ENCODE results near the gene VAMP7.
"Not testable (repeated sequence)": the region's sequence is repeated elsewhere in the genome, so short reads cannot be mapped to it uniquely, and the experiment has no call there.

Gene VAMP7

GRCh38 chrX:155923200-155923599 lies 42.1 kb downstream of the VAMP7 start:
- no peak for DNase-seq

- DNase-seq: not testable (repeated sequence)
Observed at GRCh38 chrX:155930852-155931618, 49.9 kb downstream of the VAMP7 start.

DNA sequence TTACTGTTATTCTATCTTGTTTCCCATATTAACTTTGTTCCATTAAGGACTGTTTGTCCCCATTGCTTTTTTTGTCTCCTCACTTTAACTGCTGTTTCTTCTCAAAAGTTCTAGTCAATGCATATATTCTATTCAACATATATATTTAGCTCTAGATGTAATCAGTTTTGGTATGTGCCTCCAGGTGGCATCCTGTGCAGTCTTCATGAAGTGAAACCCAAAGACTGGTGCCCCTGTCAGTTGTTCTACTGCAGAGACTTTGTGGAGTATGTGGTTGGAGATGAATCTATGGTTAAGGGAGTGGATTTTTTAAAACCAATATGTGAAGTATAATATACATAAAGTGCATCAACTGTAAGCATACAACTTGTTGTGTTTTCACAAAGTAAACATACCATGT lies 57.0 kb downstream of the VAMP7 start:
- no peak for DNase-seq

- no peak for DNase-seq
Observed at GRCh38 chrX:155949098-155949497, 68.0 kb downstream of the VAMP7 start.

DNA sequence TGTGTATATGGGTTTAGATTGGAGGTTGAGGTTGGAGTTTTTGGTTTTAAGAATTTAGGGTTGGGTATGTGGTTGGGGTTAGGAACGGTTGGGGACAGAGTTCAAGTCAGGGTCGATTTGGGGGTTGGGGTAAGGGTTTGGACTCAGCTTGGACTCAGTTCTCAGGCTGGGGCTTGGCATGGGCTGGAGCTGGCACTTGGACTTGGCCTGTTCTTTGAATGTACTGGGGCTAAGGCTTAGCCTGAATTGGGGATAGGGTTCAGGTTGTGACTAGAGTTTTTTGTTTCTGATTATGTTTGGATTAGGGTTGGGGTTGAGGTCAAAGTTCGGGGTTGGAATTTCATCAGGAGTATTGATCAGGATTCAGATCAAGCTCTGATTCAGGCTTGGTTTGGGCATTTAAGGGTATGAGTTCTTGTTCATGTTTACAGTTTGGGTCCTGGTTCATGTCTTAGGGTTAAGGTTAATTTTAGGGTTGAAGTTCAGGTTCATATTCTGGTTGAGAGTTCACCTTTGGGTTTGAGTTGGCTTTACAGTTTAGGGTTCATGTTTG lies 70.2 kb downstream of the VAMP7 start:
- DNase-seq: no peak

- DNase-seq: no peak
Observed at GRCh38 chrX:155953055-155953454, 71.9 kb downstream of the VAMP7 start.

DNA sequence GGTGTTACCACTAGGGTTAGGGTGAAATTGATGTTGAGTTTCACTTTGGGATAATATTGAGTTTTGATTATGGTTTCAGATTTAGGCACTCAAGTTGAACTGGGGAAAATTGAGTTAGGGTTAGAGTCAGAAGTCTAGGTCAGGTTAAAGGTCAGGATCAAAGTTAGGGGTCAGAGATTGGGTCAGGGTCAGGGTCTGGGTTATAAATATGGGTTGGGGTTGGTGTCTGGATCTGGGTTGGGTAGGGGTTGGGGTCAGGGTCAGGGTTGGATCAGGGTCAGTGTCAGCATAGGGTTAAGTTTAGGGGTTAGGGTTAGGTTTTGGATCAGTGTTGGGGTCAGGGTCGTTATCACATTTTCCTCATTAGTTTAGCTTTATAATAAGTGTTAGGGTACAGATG lies 73.6 kb downstream of the VAMP7 start:
- no peak for DNase-seq

DNA sequence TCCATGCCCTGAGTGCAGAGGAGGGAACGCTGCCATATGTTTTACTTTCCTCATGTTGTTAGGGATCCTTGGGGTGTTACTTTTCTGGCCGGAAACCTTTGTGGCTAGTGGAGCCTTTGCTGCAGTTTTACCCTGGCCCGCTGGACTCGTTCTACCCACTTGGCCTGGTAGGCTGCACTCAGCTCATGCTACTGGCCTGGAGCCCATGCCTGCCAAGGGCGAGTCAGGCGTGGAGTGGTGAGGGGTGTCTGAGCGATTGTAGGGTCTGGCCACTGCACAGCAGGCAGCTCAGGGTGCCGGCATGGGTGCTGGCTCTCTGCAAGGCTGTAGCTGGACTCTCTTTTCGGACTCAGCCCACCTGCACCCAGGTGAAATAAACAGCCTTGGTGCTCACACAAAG lies 75.0 kb downstream of the VAMP7 start:
- no peak for DNase-seq

- no peak for DNase-seq
Observed at GRCh38 chrX:155956649-155957048, 75.5 kb downstream of the VAMP7 start.

GRCh38 chrX:155957843-155958242 lies 76.7 kb downstream of the VAMP7 start:
- DNase-seq: no peak

DNA sequence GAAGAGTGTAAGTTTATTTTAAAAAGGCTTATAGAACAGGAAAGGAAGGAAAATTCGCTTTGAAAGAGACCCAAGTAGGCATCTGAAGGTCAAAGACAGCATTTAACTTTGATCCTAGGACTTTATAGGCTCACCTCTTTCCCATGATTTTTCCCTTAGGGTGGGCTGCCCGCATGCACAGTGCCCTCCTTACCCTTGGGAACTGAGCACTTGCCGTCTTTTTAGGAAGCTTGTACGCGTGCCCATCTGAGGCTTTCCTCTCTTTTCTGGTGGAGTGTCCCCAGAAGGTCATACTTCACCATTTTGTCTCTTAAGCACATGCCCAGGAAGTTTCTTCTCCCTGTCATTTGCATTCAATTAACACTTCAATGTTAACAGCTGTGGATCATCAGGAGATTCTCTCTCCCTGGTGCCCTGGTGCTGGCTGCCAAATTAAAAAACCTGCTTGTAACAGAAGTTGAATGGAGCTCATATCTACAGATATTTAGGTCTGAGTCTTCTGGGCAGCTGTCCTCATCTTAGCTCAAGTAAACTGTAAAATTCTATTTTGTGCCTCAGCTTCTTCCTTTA lies 78.0 kb downstream of the VAMP7 start:
- DNase-seq: no peak

DNA sequence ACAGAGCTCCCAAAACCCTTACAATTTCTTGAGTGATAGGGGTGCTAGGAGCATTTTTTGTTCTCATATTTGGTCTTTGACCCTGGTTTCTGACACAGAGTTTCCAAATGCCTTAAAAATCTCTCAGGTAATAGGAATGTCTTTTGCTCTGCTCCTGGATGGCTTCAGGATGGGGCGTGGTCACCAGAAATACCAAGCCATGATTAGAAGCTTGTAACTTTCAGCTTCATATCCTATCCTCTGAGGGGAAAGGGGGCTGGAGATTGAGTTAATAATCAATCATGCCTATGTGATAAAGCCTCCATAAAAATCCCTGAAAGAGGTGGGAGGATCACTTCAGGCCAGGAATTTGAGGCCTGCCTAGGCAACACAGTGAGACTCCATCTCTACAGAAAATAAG lies 81.8 kb downstream of the VAMP7 start:
- no peak for DNase-seq

- no peak for DNase-seq
Observed at GRCh38 chrX:155966876-155967275, 85.7 kb downstream of the VAMP7 start.

- no peak for DNase-seq
Observed at GRCh38 chrX:155967653-155968325, 86.6 kb downstream of the VAMP7 start.

- DNase-seq: no peak
Observed at GRCh38 chrX:155968326-155968661, 87.1 kb downstream of the VAMP7 start.

- no peak for DNase-seq
Observed at GRCh38 chrX:155968791-155969190, 87.6 kb downstream of the VAMP7 start.

- not testable (repeated sequence) for DNase-seq
Observed at GRCh38 chrX:155971658-155972057, 90.5 kb downstream of the VAMP7 start.

DNA sequence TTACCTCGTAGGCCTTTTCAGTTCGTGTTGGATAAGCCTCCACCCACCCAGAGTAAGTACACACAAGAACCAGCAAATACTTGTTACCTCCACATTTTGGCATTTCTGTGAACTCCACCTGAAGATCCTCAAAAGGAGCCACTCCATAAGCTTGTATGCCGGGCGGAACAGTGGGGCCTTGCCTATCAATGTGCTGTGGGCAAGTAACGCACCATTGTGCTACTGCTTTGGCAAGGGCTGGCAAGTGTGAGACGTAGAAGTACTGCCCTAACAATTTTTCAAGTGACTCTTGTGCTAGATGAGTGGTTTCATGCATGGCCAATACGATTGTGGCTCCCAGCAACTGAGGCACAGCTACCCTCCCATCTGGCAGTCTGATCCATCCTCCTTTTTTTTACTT lies 91.1 kb downstream of the VAMP7 start:
- not testable (repeated sequence) for DNase-seq

GRCh38 chrX:155983326-155983725 lies 102.2 kb downstream of the VAMP7 start:
- DNase-seq: no peak

GRCh38 chrX:155985208-155985607 lies 104.1 kb downstream of the VAMP7 start:
- no peak for DNase-seq

DNA sequence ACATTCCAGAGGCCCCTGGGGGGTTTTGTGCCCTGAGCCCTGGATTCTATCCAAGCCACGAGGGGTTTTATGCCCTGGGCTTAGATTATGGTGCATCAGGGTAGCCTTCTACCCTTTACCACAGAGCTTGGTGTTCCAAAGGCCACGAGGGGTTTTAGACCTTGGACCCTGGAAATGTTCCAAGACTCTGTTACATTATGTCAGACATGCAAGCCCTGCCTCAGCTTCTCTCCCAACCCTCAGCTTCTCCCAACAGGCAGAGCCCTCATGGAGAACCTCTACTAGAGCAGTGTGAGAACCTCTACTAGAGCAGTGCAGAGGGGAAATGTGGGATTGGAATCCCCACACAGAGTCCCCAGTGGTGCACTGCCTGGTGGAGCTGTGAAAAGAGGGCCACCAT lies 105.8 kb downstream of the VAMP7 start:
- not testable (repeated sequence) for DNase-seq

DNA sequence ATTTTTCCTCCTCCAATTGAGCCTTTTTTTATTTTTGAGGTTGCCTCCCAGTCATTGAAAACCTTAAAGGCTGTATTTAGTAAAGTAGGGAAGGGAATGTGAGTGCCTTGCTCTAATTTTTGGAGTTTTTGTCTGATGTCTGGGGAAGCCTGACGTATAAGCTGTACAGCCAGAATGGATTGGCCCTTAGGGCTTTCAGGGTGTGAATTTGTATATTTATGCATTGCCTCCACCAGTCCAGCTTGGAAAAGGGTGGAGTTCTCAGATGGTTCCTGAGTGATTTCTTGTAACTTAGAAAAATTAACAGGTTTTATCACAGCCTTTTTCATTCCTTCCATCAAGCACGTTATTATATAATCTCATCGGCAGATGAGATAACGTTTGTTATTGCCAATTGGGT lies 107.7 kb downstream of the VAMP7 start:
- DNase-seq: no peak
